ENCODE measurements around the gene DNAJC9.

The DNAJC9 gene

GRCh38 chr10:73228247-73228646 lies 18.8 kb downstream of the DNAJC9 start:
- TF ChIP-seq, protein P1, sequence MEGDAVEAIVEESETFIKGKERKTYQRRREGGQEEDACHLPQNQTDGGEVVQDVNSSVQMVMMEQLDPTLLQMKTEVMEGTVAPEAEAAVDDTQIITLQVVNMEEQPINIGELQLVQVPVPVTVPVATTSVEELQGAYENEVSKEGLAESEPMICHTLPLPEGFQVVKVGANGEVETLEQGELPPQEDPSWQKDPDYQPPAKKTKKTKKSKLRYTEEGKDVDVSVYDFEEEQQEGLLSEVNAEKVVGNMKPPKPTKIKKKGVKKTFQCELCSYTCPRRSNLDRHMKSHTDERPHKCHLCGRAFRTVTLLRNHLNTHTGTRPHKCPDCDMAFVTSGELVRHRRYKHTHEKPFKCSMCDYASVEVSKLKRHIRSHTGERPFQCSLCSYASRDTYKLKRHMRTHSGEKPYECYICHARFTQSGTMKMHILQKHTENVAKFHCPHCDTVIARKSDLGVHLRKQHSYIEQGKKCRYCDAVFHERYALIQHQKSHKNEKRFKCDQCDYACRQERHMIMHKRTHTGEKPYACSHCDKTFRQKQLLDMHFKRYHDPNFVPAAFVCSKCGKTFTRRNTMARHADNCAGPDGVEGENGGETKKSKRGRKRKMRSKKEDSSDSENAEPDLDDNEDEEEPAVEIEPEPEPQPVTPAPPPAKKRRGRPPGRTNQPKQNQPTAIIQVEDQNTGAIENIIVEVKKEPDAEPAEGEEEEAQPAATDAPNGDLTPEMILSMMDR (IDR thresholded peaks at IDR 0.05; ENCODE audit: borderline replicate concordance, control extremely low read depth, extremely low read depth, insufficient read depth, missing control alignments): no peak
- in situ Hi-C loops (cut with MboI; ENCODE audit: low sequenced_read_pairs, unreplicated experiment): no loop called here
- no peak for DNase-seq (ENCODE audit: low spot score)

GRCh38 chr10:73226663-73227062 lies 20.4 kb downstream of the DNAJC9 start:
- in situ Hi-C loops (cut with MboI; ENCODE audit: low sequenced_read_pairs, unreplicated experiment): no loop called here
- TF ChIP-seq, protein P1 (IDR thresholded peaks at IDR 0.05; ENCODE audit: borderline replicate concordance, control extremely low read depth, extremely low read depth, insufficient read depth, missing control alignments): no peak
- no peak for DNase-seq (ENCODE audit: low spot score)

DNA sequence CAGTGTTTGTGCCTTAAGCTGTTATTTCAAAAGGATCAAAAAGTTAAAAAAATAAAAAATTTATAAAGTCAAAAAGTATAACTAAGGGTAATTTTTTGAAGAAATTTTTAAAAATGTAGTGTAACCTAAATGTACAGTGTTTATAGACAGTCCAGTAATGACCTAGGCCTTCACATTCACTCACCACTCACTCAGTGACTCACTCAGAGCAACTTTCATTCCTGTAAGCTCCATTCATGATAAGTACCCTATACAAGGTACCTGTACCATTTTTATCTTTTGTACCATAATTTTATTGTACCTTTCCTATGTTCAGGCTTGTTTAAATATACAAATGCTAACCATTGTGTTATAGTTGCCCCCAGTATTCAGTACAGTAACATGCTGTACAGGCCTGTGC lies 21.5 kb downstream of the DNAJC9 start:
- no peak for DNase-seq (ENCODE audit: low spot score)
- in situ Hi-C loops (cut with MboI; ENCODE audit: low sequenced_read_pairs, unreplicated experiment): no loop called here
- TF ChIP-seq, protein P1 (IDR thresholded peaks at IDR 0.05; ENCODE audit: borderline replicate concordance, control extremely low read depth, extremely low read depth, insufficient read depth, missing control alignments): no peak

DNA sequence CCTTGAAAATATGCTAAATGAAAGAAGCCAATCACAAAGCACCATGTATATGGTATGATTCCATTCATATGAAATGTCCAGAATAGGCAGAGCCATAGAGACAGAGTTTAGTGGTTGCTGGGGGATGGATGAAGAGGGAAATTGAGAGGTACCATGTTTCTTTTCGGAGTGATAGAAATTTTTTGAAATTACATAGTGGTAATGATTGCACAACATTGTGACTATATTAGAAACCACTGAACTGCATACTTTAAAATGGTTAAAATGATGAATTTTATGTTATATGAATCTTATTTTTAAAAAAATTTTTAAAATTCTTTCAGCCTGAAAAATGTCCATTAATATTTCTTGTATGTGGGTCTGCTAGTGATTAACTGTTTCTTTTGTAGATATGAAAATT lies 26.1 kb downstream of the DNAJC9 start:
- TF ChIP-seq, protein P1 (IDR thresholded peaks at IDR 0.05; ENCODE audit: borderline replicate concordance, control extremely low read depth, extremely low read depth, insufficient read depth, missing control alignments): no peak
- in situ Hi-C loops (cut with MboI; ENCODE audit: low sequenced_read_pairs, unreplicated experiment): no loop called here
- DNase-seq (ENCODE audit: low spot score): no peak

- DNase-seq (ENCODE audit: low spot score): no peak
- TF ChIP-seq, protein P1 (IDR thresholded peaks at IDR 0.05; ENCODE audit: borderline replicate concordance, control extremely low read depth, extremely low read depth, insufficient read depth, missing control alignments): no peak
- in situ Hi-C loops (cut with MboI; ENCODE audit: low sequenced_read_pairs, unreplicated experiment): no loop called here
These were observed 27.7 kb downstream of the DNAJC9 start for GRCh38 chr10:73219384-73219783.

- DNase-seq (ENCODE audit: low spot score): no peak
- in situ Hi-C loops (cut with MboI; ENCODE audit: low sequenced_read_pairs, unreplicated experiment): no loop called here
- TF ChIP-seq, protein P1 (IDR thresholded peaks at IDR 0.05; ENCODE audit: borderline replicate concordance, control extremely low read depth, extremely low read depth, insufficient read depth, missing control alignments): peak; percentile 30
These were observed 28.4 kb downstream of the DNAJC9 start for GRCh38 chr10:73218431-73219191.

All from GM13976 (cell line).